Testis (tissue), 2 donors: ENCODE measurements around the gene FAM193A.

Source experiments
- POLR2A ChIP-seq: fragments of 450-650 bp; IDR thresholded peaks from one replicate; pipeline ENCODE4 v1.6.1; 2017; ENCODE audit warnings: antibody characterized with exemption, mild to moderate bottlenecking, moderate library complexity
- TF ChIP-seq, protein P1 (sequence below), 3 experiments: fragments of 450-650 bp in 2 of 3; fragments of 200-600 bp in 1 of 3; sonication (generic) in 1 of 3; IDR thresholded peaks; one replicate each; pipeline ENCODE4 v1.5.1; 2016 to 2019; ENCODE audit warnings: antibody characterized with exemption in 3 of 3, mild to moderate bottlenecking in 2 of 3, moderate library complexity in 1 of 3

DNA sequence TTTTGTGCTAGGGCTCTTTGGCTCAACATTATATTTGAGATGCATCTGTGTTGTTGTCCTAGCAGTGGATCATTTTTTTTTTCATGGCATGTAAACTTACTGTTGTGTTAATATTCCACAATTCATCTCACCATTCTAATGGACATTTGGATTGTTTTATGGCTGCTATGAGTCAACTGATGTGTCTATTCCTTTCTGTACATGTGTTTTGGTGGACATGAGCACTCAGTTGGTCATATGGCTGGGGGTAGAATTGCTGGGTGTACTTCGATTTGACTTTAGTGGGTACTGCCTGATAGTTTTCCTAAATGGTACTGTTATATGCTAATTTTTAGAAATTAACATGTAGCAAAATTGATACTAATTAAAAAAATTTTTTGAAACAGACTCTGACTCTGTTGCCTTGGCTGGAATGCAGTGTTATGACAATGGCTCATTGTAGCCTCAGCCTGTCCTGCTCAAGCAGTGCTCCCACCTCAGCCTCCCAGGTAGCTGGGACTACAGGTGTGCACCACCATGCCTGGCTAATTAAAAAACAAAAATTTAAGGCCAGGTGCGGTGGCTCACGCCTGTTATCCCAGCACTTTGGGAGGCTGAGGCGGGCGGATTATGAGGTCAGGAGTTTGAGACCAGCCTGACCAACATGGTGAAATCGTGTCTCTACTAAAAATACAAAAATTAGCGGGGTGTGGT, 9.0 kb downstream of the FAM193A start:
- TF ChIP-seq, protein P1, sequence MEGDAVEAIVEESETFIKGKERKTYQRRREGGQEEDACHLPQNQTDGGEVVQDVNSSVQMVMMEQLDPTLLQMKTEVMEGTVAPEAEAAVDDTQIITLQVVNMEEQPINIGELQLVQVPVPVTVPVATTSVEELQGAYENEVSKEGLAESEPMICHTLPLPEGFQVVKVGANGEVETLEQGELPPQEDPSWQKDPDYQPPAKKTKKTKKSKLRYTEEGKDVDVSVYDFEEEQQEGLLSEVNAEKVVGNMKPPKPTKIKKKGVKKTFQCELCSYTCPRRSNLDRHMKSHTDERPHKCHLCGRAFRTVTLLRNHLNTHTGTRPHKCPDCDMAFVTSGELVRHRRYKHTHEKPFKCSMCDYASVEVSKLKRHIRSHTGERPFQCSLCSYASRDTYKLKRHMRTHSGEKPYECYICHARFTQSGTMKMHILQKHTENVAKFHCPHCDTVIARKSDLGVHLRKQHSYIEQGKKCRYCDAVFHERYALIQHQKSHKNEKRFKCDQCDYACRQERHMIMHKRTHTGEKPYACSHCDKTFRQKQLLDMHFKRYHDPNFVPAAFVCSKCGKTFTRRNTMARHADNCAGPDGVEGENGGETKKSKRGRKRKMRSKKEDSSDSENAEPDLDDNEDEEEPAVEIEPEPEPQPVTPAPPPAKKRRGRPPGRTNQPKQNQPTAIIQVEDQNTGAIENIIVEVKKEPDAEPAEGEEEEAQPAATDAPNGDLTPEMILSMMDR (IDR thresholded peaks at IDR 0.05), result no peak
- no peak for TF ChIP-seq POLR2A
